HG03571 (cell line): ENCODE data around the gene EXD3.
"Not testable (repeated sequence)": the region's sequence is repeated elsewhere in the genome, so short reads cannot be mapped to it uniquely, and the experiment has no call there.

Experiments
- ATAC-seq: cut with Tn5 transposase; IDR thresholded peaks from one replicate; pipeline ENCODE4 v1.9.1; 2021; ENCODE audit not compliant: unreplicated experiment

The EXD3 gene

DNA sequence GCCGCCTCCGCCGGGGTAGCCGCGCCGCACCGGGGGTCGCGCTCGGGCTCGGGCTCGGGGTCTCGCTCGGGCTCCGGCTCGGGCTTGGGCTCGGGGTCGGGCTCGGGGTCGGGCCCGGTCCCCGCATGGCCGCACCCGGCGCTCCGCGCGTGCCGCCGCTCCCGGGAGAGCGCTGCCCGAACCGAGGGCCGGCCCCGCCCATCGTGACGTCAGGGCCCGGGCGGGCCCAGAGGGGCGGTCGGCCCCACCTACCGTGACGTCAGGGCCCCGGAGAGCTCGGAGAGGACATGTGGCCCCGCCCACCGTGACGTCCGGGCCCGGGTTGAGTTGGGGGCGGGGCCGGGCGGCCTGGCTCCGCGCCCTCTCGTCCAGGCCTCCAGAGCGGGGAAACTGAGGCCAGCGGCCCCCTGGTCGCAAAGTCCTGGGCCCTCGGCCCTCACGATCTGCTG, 36.2 kb upstream of the EXD3 start, which contains the start of gene NSMF:
TSS of gene NSMF (minus strand) at position 183 of the 449 bp plus-strand sequence. CDS start 232 bp downstream, outside the sequence.
- ATAC-seq: peak; percentile 41

DNA sequence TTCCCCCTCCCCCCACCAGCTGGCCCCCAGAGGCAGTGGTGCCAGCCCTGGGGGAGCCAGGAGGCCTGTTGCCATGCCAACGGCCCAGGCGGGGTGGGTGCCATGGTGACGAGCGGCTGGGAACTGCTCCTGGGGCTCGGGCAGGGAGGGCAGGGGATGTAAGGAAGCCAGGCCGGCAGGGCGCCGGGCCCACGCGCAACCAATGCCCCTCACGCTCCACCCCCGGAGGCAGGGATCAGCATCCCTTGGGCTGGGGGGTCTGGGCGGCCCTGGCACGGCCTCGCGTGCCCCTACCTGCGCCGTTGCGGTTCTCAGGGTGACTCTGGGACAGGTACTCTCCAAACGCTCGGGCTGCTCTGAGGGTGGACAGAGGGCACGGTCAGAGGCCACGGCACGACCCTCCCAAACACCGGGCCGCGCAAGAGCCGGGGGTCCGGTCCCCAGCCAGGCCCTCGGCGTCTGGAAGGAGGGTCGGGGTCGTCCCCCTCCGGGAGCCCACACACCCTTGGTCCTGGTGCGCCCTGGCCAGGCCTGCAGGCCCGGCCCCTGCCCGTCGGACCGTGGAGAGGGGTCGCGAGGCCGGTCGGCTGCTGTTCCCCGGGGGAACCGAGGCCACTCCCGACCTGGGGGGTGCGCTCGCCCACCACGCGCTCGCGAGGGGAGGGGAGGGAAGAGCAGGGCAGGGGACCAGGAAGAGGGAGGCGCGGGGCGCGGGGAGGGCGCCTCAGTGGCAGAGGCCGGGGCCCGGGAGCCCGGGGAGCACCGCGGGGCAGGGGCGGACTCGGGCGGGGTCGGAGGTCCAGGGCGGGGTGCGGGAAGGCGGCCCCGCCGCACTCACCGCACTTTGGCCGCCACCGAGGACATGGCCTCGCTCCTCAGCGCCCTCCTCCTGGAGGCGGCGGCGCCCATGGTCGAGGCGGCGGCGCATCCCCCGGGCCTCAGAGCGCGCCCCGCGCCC, 35.5 kb upstream of the EXD3 start:
- ATAC-seq: no peak

DNA sequence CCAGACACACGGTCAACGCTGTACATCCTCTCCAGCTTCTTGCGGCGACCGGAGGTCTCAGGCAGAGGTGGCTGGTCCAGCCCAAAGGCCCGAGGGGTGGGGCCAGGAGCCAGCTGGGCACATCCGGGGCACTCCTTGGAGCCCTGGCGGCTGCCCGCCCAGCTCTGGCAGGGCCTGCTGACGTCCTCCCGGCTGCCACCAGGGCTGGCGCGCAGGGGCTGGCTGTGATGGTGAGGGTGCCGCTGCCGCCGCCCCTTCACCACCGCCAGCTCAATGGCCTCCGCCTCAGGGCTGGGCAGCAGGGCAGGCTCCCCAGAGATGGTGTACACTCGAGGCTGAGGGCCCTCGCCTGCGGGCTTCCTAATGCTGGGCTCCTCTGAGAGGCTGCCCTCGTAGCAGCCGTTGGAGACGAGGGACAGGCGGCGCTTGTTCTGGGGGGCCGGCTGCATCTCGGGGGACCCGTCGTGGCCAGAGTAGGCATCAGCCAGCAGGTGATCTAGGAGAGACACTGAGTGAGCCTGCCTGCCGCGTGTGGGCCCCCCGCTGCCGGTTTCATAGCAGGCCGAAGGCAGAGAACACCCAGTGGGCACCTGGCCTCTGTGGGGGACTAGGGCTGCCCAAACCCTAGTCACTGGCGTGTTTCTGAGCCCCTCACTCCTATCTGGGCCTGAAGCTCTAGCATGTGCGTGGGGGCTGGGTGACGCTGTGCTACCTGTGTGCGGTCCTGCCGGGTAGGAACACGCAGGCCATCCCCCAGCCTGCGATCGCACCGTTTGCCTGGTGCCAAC, 34.6 kb upstream of the EXD3 start:
- ATAC-seq: no peak

DNA sequence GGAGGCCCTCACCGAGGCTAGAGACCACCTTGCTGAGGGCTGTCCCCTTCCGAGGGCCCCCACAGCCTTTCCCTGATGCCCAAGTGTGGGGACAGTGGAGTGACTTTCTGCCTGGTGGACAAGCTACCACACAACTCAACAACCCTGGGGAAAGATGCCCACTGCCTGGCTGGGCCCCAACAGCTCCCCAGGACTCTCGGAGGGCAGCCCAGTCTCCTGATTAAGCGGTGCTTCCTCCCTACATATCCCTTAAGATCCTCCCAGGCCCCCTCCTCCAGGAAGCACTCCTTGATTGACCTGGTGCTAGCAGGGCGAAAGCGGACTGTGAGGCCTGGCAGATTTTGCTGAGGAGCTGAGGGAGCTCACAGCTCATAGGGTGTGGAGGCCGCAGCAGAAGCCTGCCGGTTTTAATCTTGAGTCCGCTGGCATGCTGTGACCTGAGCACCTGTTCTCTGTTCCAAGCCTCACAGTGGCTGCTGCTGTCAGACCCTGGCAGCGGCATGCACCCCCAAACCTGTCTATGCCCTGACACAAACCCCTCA, 34.0 kb upstream of the EXD3 start:
- ATAC-seq: no peak

DNA sequence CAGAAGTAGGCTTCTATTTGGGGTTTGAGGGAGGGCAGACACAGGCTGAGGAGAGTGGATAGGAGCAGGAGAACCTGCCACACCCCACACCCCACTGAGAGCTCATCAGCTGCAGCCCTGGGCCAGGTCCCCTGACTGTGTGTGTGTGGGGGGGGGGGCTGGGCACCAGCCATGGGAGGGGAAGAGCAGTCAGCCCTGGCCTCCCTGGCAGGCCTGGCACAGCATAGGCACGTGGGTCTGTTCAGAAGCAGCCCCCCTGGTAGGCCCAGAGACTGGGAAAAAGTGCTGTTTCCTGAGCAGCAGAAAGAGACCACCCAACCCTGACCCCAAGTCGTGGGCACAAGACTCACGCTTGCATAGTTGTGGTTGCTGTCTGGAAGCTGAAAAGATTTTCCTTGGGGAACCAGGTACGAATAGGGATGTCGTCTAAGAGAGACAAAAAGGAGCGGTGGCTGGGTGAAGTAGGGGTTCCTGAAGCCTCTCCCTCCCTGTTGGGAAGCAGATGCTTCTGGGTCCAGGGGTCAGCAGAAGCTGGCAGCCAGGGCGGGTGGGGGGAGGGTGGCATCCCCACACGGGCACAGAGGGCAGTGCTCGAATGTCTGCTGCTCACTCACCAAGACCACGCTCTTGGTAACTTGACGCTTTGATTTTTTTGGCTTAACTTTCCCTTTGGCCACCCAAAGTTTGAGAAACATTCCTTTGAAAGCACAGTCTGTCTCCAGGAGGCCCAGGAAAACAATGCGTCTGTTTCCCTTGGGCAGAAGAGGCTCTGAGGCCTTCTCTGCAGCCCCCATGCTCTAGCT, 33.3 kb upstream of the EXD3 start:
- no peak for ATAC-seq

DNA sequence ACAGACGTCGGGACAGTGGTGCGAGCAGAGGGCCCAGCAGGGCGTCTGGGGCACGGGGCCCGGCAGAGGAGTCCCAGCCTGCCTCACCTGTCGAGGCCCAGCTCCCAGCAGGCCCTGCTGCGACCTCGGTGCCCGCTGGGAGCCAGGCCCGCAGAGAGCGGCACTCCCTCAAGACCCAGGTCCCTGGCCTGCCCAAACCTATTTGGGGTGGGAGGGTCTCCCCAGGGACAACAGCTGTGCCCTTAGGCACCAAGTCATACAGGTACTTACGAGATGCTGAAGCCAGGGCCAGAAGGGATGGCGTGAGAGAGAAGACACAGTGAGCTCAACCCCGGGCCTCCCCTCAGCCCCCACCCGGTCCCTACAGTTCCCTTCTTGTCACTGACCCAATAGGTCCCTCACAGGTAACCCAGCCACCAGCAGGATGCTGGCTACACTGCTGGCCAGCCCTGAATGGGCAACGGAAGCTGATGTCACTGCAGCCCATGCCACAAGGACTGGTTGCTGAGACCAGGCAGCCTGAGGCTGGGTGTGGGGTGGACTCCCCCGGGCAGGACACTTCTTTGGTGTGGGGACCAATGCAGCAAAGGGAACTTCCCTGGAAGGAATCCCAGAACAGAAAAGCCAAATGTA, 32.5 kb upstream of the EXD3 start:
- ATAC-seq: no peak

DNA sequence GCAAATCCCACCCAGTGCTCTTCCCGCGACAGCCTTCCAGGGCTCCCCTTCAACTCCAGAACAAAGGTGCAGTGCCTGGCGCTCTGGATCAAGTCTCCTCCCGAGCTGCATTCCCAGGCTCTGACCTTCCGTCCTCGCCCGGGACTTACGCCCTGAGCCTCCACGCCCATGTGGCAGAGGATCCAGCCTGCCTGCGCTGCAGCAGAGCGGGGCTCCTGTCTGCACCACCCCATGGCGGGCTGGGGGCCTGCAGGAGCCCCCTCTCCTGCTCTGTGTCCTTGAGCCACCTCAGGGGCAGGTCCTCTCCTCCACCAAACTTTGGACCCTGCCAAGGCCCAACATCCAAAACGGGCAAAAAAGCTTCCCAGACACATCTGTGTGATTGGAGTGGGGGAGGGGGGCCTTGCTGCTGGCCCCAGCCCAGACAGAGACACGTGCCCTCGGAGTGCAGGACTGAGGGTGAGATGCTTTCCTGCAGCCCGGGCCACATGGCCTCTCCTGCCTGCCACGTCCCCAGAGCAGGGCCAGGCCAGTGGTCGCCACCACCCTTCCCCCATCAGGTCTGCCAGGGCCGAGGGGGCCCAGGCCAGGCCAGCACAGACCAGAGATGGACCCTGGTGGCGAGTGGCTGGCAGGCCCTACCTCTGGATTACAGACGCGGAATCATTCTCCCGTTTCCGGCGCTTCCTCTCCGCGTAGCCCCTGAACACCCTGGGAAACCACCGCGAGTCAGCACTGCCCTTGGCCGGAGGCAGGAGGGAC, 31.8 kb upstream of the EXD3 start:
- no peak for ATAC-seq

DNA sequence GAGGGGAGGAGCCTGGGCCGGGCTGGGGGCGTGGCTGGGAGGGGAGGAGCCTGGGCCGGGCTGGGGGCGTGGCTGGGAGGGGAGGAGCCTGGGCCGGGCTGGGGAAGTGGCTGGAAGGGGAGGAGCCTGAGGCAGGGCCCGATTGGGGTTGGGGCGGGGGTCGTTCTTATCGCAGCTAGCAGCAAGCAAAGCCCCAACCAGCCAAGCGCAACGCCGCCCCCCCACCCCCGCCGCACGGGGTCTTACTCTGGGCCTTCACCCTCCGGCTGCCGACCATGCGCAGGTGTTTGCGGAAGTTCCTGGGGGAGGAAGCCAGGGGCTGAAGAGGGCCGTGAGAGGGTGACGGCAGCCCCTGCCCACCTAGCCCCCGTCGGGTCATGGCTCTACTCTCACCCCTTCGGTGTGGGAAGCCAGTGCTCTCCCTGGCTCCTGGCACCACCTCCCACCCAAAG, 31.2 kb upstream of the EXD3 start:
- no peak for ATAC-seq

DNA sequence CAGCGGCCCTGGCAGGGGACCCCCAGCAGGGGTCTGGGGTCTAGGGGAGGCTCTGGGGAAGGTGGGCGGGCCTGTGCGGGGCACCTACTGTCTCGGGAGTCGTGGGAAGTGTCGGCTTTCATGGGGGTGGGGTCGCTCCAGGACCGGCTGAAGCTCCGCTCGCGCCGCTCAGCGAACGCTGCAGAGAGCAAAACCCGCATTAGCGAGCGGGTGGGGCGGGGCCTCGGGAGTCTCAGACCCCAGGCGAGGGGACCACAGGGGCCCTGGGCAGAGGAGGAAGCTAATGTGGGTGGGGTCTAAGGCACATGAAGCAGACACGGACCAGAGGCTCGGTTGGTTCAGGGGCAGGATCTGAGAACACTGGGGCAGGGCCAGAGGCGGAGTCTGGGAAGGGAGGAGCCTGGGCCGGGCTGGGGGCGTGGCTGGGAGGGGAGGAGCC, 30.7 kb upstream of the EXD3 start:
- no peak for ATAC-seq

DNA sequence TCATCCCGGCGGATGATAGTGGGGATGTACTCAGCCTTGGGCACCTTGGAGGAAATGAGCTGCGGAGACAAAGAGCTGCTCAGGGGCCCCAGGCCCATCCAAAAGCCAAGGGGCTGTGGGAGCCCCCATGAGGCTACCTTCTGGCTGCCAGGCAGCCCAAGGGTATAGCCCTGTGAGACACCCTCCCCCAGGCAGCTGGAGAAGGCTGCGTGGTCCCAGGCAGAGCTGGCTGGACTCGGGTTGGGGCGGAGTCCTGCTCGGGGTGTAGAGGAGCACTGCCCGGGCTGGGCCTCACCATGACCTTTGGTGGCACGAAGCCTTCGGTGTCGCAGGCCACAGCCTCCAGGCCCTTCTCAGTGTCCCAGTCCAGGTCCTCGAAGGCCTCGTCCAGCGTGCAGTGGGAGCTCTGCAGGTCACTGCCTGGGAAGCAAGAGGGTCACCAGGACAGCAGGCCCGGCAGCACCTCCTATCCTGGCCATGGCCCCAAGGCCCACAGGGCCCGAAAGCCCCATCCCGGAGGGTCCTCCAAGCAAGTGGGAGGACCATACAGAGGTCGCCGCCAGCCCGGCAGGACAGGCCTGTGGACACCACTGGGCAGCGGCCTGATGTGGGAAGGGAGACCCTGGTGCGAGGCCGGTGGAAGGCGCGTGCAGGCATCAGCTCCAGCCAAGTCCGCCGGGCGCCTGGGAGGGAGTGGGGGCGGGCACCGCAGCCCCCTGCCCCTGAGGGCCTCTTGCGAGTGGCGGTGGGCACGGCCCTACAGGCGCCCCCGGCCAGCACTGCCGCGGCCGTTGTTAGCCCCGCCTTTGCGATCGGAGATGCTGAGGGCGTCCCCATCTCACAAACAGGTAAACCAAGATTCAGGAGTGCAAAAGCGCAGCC, 30.0 kb upstream of the EXD3 start:
- ATAC-seq: no peak

DNA sequence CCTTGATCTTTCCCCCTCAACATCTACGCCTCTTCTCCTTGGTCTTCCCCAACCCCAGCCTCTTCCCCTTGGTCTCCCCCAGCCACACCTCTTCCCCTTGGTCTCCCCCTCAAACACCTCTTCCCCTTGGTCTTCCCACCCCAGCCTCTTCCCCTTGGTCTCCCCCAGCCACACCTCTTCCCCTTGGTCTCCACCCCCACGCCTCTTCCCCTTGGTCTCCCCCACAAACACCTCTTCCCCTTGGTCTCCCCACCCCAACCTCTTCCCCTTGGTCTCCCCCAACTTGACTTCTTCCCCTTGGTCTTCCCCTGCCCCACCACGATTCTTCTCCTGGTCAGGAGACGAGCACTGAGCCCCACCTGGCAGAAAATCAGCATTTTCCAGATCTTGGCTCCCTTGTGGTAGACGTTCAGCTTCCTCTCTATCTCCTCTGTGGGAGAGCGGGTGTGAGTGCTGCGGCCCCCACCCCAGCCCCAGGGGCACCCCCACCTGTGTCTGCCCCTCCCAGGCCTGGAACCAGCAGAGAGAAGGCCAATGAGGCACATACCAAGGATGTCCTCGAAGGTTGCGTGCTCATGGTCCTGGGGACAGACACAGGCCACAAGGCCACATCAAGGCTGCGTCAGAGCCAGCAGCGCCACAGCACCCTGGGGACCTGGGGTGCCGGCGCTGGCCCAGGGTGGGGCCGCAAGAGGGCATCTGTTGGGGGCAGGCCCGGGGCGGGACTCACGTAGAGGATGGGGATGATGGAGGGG, 29.2 kb upstream of the EXD3 start:
- no peak for ATAC-seq

DNA sequence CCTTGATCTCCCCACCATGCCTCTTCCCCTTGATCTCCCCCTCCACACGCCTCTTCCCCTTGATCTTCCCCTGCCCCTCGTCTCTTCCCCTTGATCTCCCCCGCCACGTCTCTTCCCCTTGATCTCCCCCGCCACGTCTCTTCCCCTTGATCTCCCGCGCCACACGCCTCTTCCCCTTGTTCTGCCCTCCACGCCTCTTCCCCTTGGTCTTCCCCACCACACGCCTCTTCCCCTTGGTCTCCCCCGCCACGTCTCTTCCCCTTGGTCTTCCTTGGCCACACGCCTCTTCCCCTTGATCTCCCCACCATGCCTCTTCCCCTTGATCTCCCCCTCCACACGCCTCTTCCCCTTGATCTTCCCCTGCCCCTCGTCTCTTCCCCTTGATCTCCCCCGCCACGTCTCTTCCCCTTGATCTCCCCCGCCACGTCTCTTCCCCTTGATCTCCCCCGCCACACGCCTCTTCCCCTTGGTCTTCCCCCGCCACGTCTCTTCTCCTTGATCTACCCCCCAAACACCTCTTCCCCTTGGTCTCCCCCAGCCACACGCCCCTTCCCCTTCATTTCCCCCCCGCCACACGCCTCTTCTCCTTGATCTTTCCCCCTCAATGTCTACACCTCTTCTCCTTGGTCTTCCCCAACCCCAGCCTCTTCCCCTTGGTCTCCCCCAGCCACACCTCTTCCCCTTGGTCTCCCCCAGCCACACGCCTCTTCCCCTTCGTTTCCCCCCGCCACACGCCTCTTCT, 28.5 kb upstream of the EXD3 start:
- not testable (repeated sequence) for ATAC-seq

DNA sequence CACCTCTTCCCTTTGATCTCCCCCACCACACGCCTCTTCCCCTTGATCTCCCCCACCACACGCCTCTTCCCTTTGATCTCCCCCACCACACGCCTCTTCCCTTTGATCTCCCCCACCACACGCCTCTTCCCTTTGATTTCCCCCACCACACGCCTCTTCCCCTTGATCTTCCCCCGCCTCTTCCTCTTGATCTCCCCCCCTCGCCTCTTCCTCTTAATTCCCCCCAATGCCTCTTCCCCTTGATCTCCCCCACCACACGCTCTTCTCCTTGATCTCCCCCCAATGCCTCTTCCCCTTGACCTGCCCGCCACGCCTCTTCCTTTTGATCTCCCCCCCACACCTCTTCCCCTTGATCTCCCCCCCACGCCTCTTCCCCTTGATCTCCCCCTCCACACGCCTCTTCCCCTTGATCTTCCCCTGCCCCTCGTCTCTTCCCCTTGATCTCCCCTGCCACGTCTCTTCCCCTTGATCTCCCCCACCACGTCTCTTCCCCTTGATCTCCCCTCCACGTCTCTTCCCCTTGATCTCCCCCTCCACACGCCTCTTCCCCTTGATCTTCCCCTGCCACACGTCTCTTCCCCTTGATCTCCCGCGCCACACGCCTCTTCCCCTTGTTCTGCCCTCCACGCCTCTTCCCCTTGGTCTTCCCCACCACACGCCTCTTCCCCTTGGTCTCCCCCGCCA, 27.7 kb upstream of the EXD3 start:
- ATAC-seq: not testable (repeated sequence)

DNA sequence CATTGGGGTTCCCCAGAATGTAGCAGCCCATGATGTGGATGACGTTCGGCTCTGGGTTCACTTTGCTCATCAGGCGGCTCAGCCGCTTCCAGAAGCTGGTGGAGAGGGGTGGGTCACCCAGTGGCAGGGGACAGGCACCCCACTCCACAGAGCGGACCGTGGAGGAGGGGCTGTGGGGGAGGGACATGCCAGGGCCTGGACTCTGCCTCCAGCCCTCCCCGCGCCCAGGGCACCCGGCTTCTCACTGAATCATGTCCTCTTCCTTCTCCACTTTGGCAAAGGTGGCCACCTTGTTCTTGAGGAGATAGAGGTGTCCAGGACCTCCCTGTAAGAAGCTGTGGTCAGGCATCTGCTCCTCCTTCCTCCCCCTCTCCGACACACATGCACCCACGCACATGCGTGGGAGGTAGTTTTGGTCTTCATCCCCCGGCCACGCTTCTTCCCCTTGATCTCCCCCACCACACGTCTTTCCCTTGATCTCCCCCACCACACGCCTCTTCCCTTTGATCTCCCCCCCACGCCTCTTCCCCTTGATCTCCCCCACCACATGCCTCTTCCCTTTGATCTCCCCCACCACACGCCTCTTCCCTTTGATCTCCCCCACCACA, 27.1 kb upstream of the EXD3 start:
- no peak for ATAC-seq

DNA sequence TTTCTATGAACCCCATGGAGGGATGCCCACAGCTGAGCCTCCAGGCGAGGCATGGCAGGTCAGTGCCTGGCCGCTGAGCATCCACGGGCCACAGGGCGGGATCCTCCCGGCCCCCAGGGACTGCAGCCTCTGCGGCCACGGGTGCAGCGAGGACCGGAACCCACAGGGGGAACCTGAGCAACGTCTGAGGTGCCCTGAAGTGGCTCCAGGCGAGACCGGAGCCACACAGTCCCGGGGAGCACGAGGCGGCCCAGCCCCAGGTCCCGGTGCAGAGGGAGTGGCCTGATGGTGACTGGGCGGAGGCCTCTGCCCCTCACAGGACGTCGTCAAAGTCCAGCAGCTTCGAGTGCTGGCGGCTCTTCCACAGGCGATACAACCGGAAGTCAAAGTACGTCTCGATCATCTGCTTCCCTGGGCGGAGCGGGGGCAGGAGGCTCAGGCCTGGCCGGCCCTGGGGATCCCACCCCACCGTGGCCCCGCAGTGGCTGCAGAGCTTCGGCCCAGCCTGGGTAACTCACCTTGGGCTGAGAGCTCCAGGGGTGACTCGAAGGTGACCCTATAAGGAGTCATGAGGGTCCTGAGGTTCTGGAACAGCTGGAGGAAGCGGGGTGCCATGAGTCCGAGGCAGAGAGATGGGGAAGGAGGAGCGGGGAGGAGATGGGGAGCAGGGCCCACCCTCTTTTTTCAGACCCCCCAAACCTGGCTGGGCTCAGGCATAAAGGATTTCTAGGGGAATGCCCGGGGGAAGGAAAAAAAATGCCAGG, 26.3 kb upstream of the EXD3 start:
- no peak for ATAC-seq
